ENCODE results near the gene SLC39A3. TPM values are rescaled to one million over a fixed set of nuclear protein-coding genes. Genes with fewer than 3 reads are reported as not detected.

SLC39A3 gene
- total RNA-seq, 1 experiment from 2014 or later, result 33.2 TPM

DNA sequence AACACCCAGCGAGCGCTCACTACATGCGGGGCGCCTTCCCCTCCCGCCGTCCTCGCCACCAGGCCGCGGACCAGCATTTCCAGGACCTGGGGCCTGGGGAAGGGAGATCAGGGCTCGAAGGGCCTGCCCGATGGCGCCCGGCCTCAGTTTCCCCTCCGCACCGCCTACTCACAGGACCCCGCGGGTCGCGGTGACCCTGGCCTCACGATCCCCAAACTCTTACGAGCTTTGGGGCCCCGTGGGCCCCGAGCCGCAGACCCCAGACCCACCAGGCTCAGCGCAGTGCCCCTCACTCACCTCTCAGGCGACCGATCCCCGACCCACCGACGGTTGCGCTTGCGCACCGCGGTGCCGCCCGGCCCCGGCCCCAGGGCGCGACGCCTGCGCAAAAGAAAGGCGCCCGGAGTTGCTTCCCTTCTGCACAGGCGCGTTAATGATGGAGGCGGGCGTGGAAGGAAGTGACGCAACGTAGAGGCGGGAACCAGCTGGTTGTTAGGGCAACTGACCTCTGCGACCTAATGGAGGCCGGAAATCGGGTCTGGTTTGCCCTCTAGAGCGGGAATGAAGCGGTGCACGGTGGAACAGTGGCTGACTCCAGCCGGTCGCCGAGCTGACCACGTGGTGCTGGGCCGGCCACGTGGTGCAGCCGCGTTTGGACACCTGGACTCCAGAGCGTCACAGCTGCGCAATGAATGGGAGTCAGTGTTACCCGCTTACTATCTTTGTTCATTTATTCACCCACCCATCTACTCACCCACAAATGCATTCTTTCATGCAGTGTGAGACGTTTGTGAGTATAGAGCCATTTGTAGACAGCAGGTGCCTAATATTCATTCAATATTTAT is 43.3 kb upstream of the SLC39A3 start, which contains the start of gene SGTA:
Gene SGTA, minus strand, starts transcription at position 338 of the 845 bp plus-strand sequence. CDS start 14,205 bp downstream, outside the sequence.
- H3K9me3 Mint-ChIP-seq (ENCODE audit: unreplicated experiment), result no peaks in the 10 kb centered on the region
- H3K4me1 Mint-ChIP-seq (ENCODE audit: low read depth, unreplicated experiment), result peaks cover 6% of the 10 kb centered on the region
- no TSS peak for BruUV-seq (replicated peaks)
- H3K27me3 Mint-ChIP-seq (ENCODE audit: insufficient read depth, unreplicated experiment), result no peaks in the 10 kb centered on the region
- peak within 1 kb of the TSS; percentile 75 for H3K4me3 Mint-ChIP-seq (ENCODE audit: unreplicated experiment)
- no peaks in the 10 kb centered on the region for H3K36me3 ChIP-seq (ENCODE audit: control insufficient read depth, insufficient read depth, low read length)
- no peaks in the 10 kb centered on the region for H3K9me3 ChIP-seq
- TF ChIP-seq CTCF (IDR thresholded peaks at IDR 0.05; ENCODE audit: insufficient read depth in 1 of 2, low read depth in 1 of 2, low read length in 1 of 2, severe bottlenecking in 1 of 2, unreplicated experiment in 1 of 2), result peak; percentile 25 to 29
- DNase-seq, result peak; percentile 97 to 99
- H3K27ac Mint-ChIP-seq (ENCODE audit: unreplicated experiment), result peak within 1 kb of the TSS; percentile 96
- intact Hi-C loops (cut with micrococcal nuclease; ENCODE audit: unreplicated experiment), result loop anchor here (2.0 kb wide), 1 partner anchor 58 kb away; the partner anchor contains the start of gene ZNF555
- CTCF ChIA-PET, result interaction anchor here (0.6 to 1.0 kb wide), 5 partner anchors 58 to 957 kb away, joined by 3 to 6 read pairs (median 3); partner anchors contain the start of gene ZNF555
- H3K36me3 Mint-ChIP-seq (ENCODE audit: insufficient read depth, unreplicated experiment), result peaks cover 49% of the 10 kb centered on the region
- H3K4me3 ChIP-seq (ENCODE audit: low read depth, low read length), result peak within 1 kb of the TSS; percentile 85
- H3K4me1 ChIP-seq, result peaks cover 7% of the 10 kb centered on the region
- H3K27me3 ChIP-seq (replicated peaks; ENCODE audit: control insufficient read depth, insufficient read depth, low read length), result no peaks in the 10 kb centered on the region
- POLR2A ChIA-PET, result interaction anchor here (0.5 to 1.5 kb wide), 5 partner anchors 17 to 877 kb away, joined by 3 to 11 read pairs (median 6); partner anchors contain the start of gene GADD45B

DNA sequence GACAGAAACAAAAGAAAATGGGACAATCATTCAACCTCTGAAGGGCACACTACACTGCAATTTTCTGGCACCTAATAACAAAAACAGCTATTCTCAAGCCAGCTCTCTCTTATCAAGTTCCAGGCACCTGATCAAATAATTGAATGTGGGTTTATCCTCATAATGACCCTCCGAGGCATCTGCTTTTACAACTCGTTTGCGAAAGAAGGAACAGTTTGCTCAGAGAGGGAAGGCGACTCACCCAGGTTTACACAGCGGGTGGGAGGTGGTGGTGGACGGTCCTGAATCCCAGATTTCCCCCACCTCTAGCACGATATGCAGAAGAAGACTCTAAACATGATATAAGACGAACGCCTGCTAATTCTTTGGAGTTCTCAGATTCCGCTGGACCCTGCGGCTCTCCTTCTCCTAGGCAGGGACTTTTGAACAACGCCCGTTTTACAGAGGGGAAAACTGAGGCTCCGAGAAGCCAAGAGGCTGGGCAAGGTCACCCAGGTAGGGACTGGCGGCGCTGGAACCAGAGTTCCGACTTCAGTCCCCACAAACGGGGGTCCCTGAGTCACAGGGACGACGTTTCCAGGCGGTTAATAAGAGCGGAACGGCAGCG is 42.6 kb upstream of the SLC39A3 start:
- BruUV-seq (replicated peaks), result no TSS peak
- peak overlapping the region; percentile 85 for H3K4me3 ChIP-seq (ENCODE audit: low read depth, low read length)
- TF ChIP-seq CTCF (IDR thresholded peaks at IDR 0.05; ENCODE audit: insufficient read depth in 1 of 2, low read depth in 1 of 2, low read length in 1 of 2, severe bottlenecking in 1 of 2, unreplicated experiment in 1 of 2), result no peak
- peak overlapping the region; percentile 96 for H3K27ac Mint-ChIP-seq (ENCODE audit: unreplicated experiment)
- H3K27me3 Mint-ChIP-seq (ENCODE audit: insufficient read depth, unreplicated experiment), result no peaks in the 10 kb centered on the region
- H3K4me1 Mint-ChIP-seq (ENCODE audit: low read depth, unreplicated experiment), result peaks cover 6% of the 10 kb centered on the region
- H3K4me3 Mint-ChIP-seq (ENCODE audit: unreplicated experiment), result peak overlapping the region; percentile 75
- H3K4me1 ChIP-seq, result peaks cover 7% of the 10 kb centered on the region
- ChIA-PET CTCF (interaction anchor here (1.0 kb wide), 1 partner anchor 134 kb away, joined by 6 read pairs; no protein-coding TSS in a partner anchor), POLR2A (interaction anchor here (0.5 to 1.5 kb wide), 3 partner anchors 306 to 376 kb away, joined by 3 to 8 read pairs (median 6); partner anchors contain the start of gene GADD45B)
- H3K36me3 ChIP-seq (ENCODE audit: control insufficient read depth, insufficient read depth, low read length), result no peaks in the 10 kb centered on the region
- no peaks in the 10 kb centered on the region for H3K9me3 ChIP-seq
- intact Hi-C loops (cut with micrococcal nuclease; ENCODE audit: unreplicated experiment), result loop anchor here (2.0 kb wide), 1 partner anchor 58 kb away; the partner anchor contains the start of gene ZNF555
- no peaks in the 10 kb centered on the region for H3K9me3 Mint-ChIP-seq (ENCODE audit: unreplicated experiment)
- no peaks in the 10 kb centered on the region for H3K27me3 ChIP-seq (replicated peaks; ENCODE audit: control insufficient read depth, insufficient read depth, low read length)
- peaks cover 49% of the 10 kb centered on the region for H3K36me3 Mint-ChIP-seq (ENCODE audit: insufficient read depth, unreplicated experiment)
- DNase-seq, result no peak

GRCh38 chr19:2780284-2780683 is 40.5 kb upstream of the SLC39A3 start:
- no peaks in the 10 kb centered on the region for H3K9me3 ChIP-seq
- CTCF ChIA-PET, result no interaction called here
- intact Hi-C loops (cut with micrococcal nuclease; ENCODE audit: unreplicated experiment), result no loop called here
- no TSS peak for BruUV-seq (replicated peaks)
- peaks cover 53% of the 10 kb centered on the region for H3K36me3 Mint-ChIP-seq (ENCODE audit: insufficient read depth, unreplicated experiment)
- peaks cover 7% of the 10 kb centered on the region for H3K4me1 ChIP-seq
- H3K9me3 Mint-ChIP-seq (ENCODE audit: unreplicated experiment), result no peaks in the 10 kb centered on the region
- no peaks in the 10 kb centered on the region for H3K27me3 ChIP-seq (replicated peaks; ENCODE audit: control insufficient read depth, insufficient read depth, low read length)
- H3K4me3 ChIP-seq (ENCODE audit: low read depth, low read length), result no peak overlapping the region
- no peak for DNase-seq
- no peak overlapping the region for H3K4me3 Mint-ChIP-seq (ENCODE audit: unreplicated experiment)
- H3K27me3 Mint-ChIP-seq (ENCODE audit: insufficient read depth, unreplicated experiment), result no peaks in the 10 kb centered on the region
- TF ChIP-seq CTCF (IDR thresholded peaks at IDR 0.05; ENCODE audit: insufficient read depth in 1 of 2, low read depth in 1 of 2, low read length in 1 of 2, severe bottlenecking in 1 of 2, unreplicated experiment in 1 of 2), result no peak
- peaks cover 6% of the 10 kb centered on the region for H3K4me1 Mint-ChIP-seq (ENCODE audit: low read depth, unreplicated experiment)
- H3K36me3 ChIP-seq (ENCODE audit: control insufficient read depth, insufficient read depth, low read length), result no peaks in the 10 kb centered on the region
- no peak overlapping the region for H3K27ac Mint-ChIP-seq (ENCODE audit: unreplicated experiment)
- POLR2A ChIA-PET, result no interaction called here

Data from Caco-2 (cell line).